ENCODE data around the gene RAB3D.
A peak's percentile ranks its signal among the peaks of the same experiment; 100 is the strongest.

RAB3D gene

GRCh38 chr19:11295180-11295579 lies 44.3 kb downstream of the RAB3D start:
- no peak for DNase-seq

- peak; percentile 72 to 95 for DNase-seq
These were observed 45.7 kb downstream of the RAB3D start for GRCh38 chr19:11293433-11294389.

GRCh38 chr19:11291991-11292390 lies 47.5 kb downstream of the RAB3D start:
- no peak for DNase-seq

GRCh38 chr19:11291415-11291814 lies 48.0 kb downstream of the RAB3D start:
- DNase-seq, result no peak

GRCh38 chr19:11290256-11290655 lies 49.2 kb downstream of the RAB3D start:
- DNase-seq, result no peak

GRCh38 chr19:11288349-11288748 lies 51.1 kb downstream of the RAB3D start:
- no peak for DNase-seq

GRCh38 chr19:11286312-11286974 lies 53.0 kb downstream of the RAB3D start:
- no peak for DNase-seq

- no peak for DNase-seq
These were observed 54.9 kb downstream of the RAB3D start for GRCh38 chr19:11284515-11284914.

GRCh38 chr19:11281356-11282049 lies 58.0 kb downstream of the RAB3D start:
- DNase-seq, result no peak

GRCh38 chr19:11279505-11280236 lies 59.8 kb downstream of the RAB3D start:
- DNase-seq, result no peak

GRCh38 chr19:11278670-11279069 lies 60.8 kb downstream of the RAB3D start:
- no peak for DNase-seq

- DNase-seq, result no peak
These were observed 64.8 kb downstream of the RAB3D start for GRCh38 chr19:11274533-11275086.

- no peak for DNase-seq
These were observed 65.5 kb downstream of the RAB3D start for GRCh38 chr19:11273989-11274388.

- no peak for DNase-seq
These were observed 66.2 kb downstream of the RAB3D start for GRCh38 chr19:11273296-11273695.

All from NCI-H446 (cell line).